Gastrocnemius medialis (tissue), 4 donors: ENCODE data around the gene BICD1. TPM values are rescaled to one million over a fixed set of nuclear protein-coding genes. Genes with fewer than 3 reads are reported as not detected.
"Not testable (repeated sequence)": the region's sequence is repeated elsewhere in the genome, so short reads cannot be mapped to it uniquely, and the experiment has no call there.

Experiments
- ATAC-seq, 2 donors: fragments of 150-250 bp; one replicate each; pipeline ENCODE4 v1.9.1; 2016
- DNase-seq, 2 donors: peaks; one replicate each; pipeline ENCODE4 v3.0.0-alpha.2; 2019
- H3K27ac ChIP-seq, 4 donors: fragments of 200-600 bp; sonication (generic); 1 replicate in 1 of 4; 2 replicates in 3 of 4; pipeline ENCODE4 v1.5.1; 2016 to 2018; ENCODE audit warnings: mild to moderate bottlenecking in 2 of 4, moderate library complexity in 1 of 4
- H3K27me3 ChIP-seq, 3 donors: fragments of 200-600 bp; sonication (generic) in 2 of 3; 1 replicate in 1 of 3; 2 replicates in 2 of 3; pipeline versions ENCODE4 v1.5.1 to v1.6.0; 2016 to 2019; ENCODE audit warnings: mild to moderate bottlenecking in 1 of 3, moderate library complexity in 1 of 3
- H3K36me3 ChIP-seq, 2 donors: fragments of 200-600 bp; sonication (generic) in 1 of 2; one replicate each; pipeline ENCODE4 v1.5.1; 2017 to 2018
- H3K4me1 ChIP-seq, 2 donors: fragments of 200-600 bp; sonication (generic) in 1 of 2; one replicate each; pipeline ENCODE4 v1.5.1; 2016 to 2017; ENCODE audit warnings: mild to moderate bottlenecking in 2 of 2
- H3K4me3 ChIP-seq, 4 donors: fragments of 200-600 bp; sonication (generic) in 3 of 4; 1 replicate in 1 of 4; 2 replicates in 3 of 4; pipeline ENCODE4 v1.5.1; 2016 to 2019; ENCODE audit warnings: mild to moderate bottlenecking in 2 of 4
- H3K9me3 ChIP-seq, 3 donors: fragments of 200-600 bp; sonication (generic) in 2 of 3; 1 replicate in 1 of 3; 2 replicates in 2 of 3; pipeline ENCODE4 v1.5.1; 2016 to 2019
- POLR2A ChIP-seq, 2 donors: fragments of 450-650 bp; IDR thresholded peaks; one replicate each; pipeline ENCODE4 v1.6.1; 2017; ENCODE audit warnings: antibody characterized with exemption in 2 of 2, mild to moderate bottlenecking in 2 of 2, moderate library complexity in 2 of 2
- in situ Hi-C, 4 donors: fragments of 200-750 bp; cut with MboI; loops; one replicate each; pipeline versions ENCODE4 v1.15.0 to v1.8.0; 2017; ENCODE audit warnings: low sequenced_read_pairs in 4 of 4
- intact Hi-C: fragments of 100-400 bp; cut with DNase I; formaldehyde crosslinking; loops from one replicate; pipeline ENCODE4 v1.15.1; 2023; ENCODE audit warnings: low total_unique reads
- total RNA-seq, 4 donors: library from RNA; depleted of rRNA; stranded (reverse); fragments of >200 nt; gene quantifications; one replicate each; pipeline versions ENCODE4 v1.1.0 to v1.2.3, GENCODE V29; 2016
- TF ChIP-seq, protein P1 (sequence below), 5 experiments: fragments of 450-650 bp in 3 of 5; fragments of 200-600 bp in 2 of 5; sonication (generic) in 2 of 5; IDR thresholded peaks in 4 of 5; conservative IDR thresholded peaks in 1 of 5; 1 replicate in 4 of 5; 2 replicates in 1 of 5; pipeline ENCODE4 v1.5.1; 2016 to 2019; ENCODE audit warnings: antibody characterized with exemption in 5 of 5, mild to moderate bottlenecking in 3 of 5, moderate library complexity in 3 of 5

Gene BICD1
- total RNA-seq, 4 donors from 2014 or later = 1.4 to 2.3 (median 2.0) TPM

DNA sequence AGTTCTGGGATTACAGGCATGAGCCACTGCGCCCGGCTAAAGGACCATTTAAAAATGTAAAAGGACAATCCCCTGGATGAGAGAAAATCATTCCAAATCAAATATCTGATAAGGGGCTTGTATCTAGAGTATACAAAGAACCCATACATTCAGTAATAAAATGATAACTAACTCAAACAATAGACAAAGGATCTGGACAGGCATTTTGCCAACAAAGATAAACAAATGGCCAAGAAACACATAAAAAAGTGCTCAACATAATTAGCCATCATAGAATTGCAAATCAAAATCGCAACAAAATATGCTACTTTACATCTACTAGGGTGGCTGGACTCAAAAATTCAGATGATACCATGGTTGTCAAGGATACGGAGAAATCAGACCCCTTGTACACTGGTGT lies 8.5 kb upstream of the BICD1 start:
- Histone ChIP-seq H3K27ac (no peak overlapping the region), H3K9me3 (no peaks in the 10 kb centered on the region), H3K36me3 (no peaks in the 10 kb centered on the region), H3K4me3 (no peak overlapping the region), H3K27me3 (no peaks in the 10 kb centered on the region), H3K4me1 (no peaks in the 10 kb centered on the region)
- in situ Hi-C loops (no loop called here), intact Hi-C loops (no loop called here)
- ATAC-seq (no peak), DNase-seq (no peak)
- TF ChIP-seq POLR2A (IDR thresholded peaks at IDR 0.05) = no peak
- TF ChIP-seq, protein P1, sequence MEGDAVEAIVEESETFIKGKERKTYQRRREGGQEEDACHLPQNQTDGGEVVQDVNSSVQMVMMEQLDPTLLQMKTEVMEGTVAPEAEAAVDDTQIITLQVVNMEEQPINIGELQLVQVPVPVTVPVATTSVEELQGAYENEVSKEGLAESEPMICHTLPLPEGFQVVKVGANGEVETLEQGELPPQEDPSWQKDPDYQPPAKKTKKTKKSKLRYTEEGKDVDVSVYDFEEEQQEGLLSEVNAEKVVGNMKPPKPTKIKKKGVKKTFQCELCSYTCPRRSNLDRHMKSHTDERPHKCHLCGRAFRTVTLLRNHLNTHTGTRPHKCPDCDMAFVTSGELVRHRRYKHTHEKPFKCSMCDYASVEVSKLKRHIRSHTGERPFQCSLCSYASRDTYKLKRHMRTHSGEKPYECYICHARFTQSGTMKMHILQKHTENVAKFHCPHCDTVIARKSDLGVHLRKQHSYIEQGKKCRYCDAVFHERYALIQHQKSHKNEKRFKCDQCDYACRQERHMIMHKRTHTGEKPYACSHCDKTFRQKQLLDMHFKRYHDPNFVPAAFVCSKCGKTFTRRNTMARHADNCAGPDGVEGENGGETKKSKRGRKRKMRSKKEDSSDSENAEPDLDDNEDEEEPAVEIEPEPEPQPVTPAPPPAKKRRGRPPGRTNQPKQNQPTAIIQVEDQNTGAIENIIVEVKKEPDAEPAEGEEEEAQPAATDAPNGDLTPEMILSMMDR (IDR thresholded peaks at IDR 0.05 in 4 of 5, conservative IDR thresholded peaks at IDR 0.05 in 1 of 5) = no peak

DNA sequence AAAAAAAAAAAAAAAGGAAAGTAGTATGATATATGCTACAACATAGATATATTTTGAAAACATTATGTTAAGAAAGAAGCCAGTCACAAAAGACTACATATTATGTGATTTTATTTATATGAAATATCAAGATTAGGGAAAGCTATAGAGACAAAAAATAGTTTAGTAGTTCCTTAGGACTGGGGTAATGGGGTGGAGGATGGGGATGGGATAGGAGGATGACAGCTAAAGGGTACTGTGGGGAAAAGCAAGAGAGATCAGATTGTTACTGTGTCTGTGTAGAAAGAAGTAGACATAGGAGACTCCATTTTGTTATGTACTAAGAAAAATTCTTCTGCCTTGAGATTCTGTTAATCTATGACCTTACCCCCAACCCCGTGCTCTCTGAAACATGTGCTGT lies 7.4 kb upstream of the BICD1 start:
- DNase-seq, in situ Hi-C loops, H3K4me1 ChIP-seq, H3K4me3 ChIP-seq, intact Hi-C loops, H3K27ac ChIP-seq, H3K9me3 ChIP-seq, H3K36me3 ChIP-seq, ATAC-seq, H3K27me3 ChIP-seq: not testable (repeated sequence)

DNA sequence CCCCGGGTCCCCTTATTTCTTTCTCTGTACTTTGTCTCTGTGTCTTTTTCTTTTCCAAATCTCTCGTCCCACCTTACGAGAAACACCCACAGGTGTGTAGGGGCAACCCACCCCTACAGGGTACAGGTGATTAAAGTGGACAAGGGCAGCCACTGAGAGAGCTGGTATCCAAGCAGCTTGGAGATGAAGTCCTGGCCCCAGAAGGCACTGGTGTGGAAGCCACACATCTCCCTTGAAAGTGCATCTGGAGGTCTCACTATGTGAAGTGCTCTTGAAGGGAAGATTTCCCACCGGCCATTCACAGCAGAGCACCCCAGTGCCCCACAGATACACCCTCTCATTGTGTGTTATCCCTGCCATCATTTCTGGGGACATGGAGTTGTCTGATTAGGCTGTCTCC lies 6.3 kb upstream of the BICD1 start:
- H3K9me3 ChIP-seq = no peaks in the 10 kb centered on the region
- H3K4me1 ChIP-seq = no peaks in the 10 kb centered on the region
- no peak for ATAC-seq
- TF ChIP-seq, protein P1 (IDR thresholded peaks at IDR 0.05 in 4 of 5, conservative IDR thresholded peaks at IDR 0.05 in 1 of 5) = no peak
- no peak for TF ChIP-seq POLR2A (IDR thresholded peaks at IDR 0.05)
- no peaks in the 10 kb centered on the region for H3K27me3 ChIP-seq
- no peak overlapping the region for H3K4me3 ChIP-seq
- H3K36me3 ChIP-seq = no peaks in the 10 kb centered on the region
- no peak for DNase-seq
- in situ Hi-C loops = no loop called here
- intact Hi-C loops = loop anchor here (10.0 kb wide), 2 partner anchors 376 to 446 kb away; partner anchors contain the start of genes AMN1 and ETFBKMT
- no peak overlapping the region for H3K27ac ChIP-seq

DNA sequence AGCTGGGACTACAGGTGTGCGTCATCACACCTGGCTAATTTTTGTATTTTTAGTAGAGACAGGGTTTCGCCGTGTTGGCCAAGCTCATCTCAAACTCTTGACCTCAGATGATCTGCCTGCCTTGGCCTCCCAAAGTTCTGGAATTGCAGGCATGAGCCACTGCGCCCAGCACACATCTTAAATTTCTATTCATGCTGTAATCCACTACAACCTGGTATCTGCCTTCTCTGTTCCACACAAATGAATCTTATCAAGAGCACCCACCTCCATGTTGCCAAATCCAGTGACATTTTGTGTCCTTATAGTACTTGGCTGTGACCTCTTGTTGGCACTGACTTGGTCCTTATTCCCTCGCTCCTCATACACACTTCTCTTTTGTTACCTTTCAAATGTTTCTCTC lies 5.8 kb upstream of the BICD1 start:
- TF ChIP-seq, protein P1 (IDR thresholded peaks at IDR 0.05 in 4 of 5, conservative IDR thresholded peaks at IDR 0.05 in 1 of 5) = no peak
- no peak for TF ChIP-seq POLR2A (IDR thresholded peaks at IDR 0.05)
- no peaks in the 10 kb centered on the region for H3K9me3 ChIP-seq
- H3K36me3 ChIP-seq = no peaks in the 10 kb centered on the region
- H3K27ac ChIP-seq = no peak overlapping the region
- no peak for DNase-seq
- intact Hi-C loops = loop anchor here (10.0 kb wide), 2 partner anchors 376 to 446 kb away; partner anchors contain the start of genes AMN1 and ETFBKMT
- no peak for ATAC-seq
- no peaks in the 10 kb centered on the region for H3K27me3 ChIP-seq
- no peaks in the 10 kb centered on the region for H3K4me1 ChIP-seq
- in situ Hi-C loops = no loop called here
- no peak overlapping the region for H3K4me3 ChIP-seq

DNA sequence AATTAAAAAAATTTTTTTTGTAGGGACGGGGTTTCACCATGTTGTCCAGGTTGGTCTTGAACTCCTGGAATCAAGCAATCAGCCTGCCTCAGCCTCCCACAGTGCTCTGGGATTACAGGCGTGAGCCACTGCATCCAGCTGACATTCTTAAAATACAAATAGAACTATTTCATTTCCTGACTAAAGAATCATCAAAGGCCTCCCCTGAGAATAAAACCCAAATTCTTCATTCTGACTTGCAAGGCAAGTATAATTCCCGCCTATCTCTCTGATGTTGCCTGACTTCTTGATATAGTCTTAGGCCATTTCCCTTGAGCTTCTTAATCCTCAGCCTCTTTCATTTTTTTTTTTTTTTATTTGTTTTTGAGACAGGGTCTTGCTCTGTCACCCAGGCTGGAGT lies 4.4 kb upstream of the BICD1 start:
- H3K36me3 ChIP-seq = no peaks in the 10 kb centered on the region
- intact Hi-C loops = loop anchor here (10.0 kb wide), 2 partner anchors 377 to 447 kb away; partner anchors contain the start of genes AMN1 and ETFBKMT
- H3K9me3 ChIP-seq = no peaks in the 10 kb centered on the region
- in situ Hi-C loops = no loop called here
- no peak for TF ChIP-seq POLR2A (IDR thresholded peaks at IDR 0.05)
- TF ChIP-seq, protein P1 (IDR thresholded peaks at IDR 0.05 in 4 of 5, conservative IDR thresholded peaks at IDR 0.05 in 1 of 5) = no peak
- H3K27ac ChIP-seq = no peak overlapping the region
- DNase-seq = no peak
- no peak for ATAC-seq
- no peaks in the 10 kb centered on the region for H3K4me1 ChIP-seq
- no peaks in the 10 kb centered on the region for H3K27me3 ChIP-seq
- no peak overlapping the region for H3K4me3 ChIP-seq
